ENCODE results near the gene YPEL3. TPM values are rescaled to one million over a fixed set of nuclear protein-coding genes. Genes with fewer than 3 reads are reported as not detected.

The YPEL3 gene
- total RNA-seq, 4 donors from 2014 or later: 138 to 197 (median 195) TPM

DNA sequence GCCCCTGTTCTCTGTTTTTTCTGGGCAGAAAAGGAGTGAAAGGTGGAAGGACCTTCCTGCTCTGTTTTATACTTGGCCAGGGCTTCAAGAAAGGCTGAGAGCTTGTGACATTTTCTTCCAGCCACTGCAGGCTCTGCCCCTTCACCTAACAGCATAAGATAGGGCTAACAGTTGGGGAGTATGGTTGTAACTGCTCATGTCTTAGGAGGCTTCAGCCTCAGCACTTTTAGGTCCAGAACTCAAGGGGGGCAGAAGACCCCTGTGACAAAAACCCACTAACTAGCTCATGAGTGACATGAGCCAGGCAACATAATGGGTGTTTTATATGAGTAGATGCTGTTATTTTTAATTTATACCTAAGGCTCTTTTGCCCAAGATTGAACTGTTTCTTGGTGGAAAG, 25.5 kb downstream of the YPEL3 start:
- no peak overlapping the region for H3K27ac ChIP-seq
- TF ChIP-seq EP300 (IDR thresholded peaks at IDR 0.05): no peak
- TF ChIP-seq, protein P1, sequence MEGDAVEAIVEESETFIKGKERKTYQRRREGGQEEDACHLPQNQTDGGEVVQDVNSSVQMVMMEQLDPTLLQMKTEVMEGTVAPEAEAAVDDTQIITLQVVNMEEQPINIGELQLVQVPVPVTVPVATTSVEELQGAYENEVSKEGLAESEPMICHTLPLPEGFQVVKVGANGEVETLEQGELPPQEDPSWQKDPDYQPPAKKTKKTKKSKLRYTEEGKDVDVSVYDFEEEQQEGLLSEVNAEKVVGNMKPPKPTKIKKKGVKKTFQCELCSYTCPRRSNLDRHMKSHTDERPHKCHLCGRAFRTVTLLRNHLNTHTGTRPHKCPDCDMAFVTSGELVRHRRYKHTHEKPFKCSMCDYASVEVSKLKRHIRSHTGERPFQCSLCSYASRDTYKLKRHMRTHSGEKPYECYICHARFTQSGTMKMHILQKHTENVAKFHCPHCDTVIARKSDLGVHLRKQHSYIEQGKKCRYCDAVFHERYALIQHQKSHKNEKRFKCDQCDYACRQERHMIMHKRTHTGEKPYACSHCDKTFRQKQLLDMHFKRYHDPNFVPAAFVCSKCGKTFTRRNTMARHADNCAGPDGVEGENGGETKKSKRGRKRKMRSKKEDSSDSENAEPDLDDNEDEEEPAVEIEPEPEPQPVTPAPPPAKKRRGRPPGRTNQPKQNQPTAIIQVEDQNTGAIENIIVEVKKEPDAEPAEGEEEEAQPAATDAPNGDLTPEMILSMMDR (IDR thresholded peaks at IDR 0.05): no peak
- no peak for TF ChIP-seq POLR2A (IDR thresholded peaks at IDR 0.05)
- no peak for TF ChIP-seq POLR2AphosphoS5 (IDR thresholded peaks at IDR 0.05)

DNA sequence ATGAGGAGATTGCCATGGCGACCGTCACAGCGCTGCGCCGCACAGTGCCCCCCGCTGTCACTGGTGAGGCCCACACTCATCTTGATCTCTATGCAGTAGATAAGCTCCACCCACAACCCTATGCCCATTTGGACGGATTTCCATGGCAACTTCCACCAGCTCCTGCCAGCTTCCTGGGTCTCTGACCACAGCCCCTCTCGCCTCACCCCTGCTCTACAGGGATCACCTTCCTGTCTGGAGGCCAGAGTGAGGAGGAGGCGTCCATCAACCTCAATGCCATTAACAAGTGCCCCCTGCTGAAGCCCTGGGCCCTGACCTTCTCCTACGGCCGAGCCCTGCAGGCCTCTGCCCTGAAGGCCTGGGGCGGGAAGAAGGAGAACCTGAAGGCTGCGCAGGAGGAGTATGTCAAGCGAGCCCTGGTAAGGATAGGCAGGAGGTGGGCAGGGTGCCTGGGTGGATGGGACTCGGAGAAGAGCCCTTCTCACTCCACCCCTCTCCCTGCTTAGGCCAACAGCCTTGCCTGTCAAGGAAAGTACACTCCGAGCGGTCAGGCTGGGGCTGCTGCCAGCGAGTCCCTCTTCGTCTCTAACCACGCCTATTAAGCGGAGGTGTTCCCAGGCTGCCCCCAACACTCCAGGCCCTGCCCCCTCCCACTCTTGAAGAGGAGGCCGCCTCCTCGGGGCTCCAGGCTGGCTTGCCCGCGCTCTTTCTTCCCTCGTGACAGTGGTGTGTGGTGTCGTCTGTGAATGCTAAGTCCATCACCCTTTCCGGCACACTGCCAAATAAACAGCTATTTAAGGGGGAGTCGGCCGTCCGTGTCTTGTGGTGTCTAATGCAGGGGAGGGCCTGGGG, 26.2 kb downstream of the YPEL3 start:
- peak overlapping the region; percentile 29 for H3K27ac ChIP-seq
- TF ChIP-seq, protein P1 (IDR thresholded peaks at IDR 0.05): no peak
- TF ChIP-seq POLR2AphosphoS5 (IDR thresholded peaks at IDR 0.05) (no peak), EP300 (IDR thresholded peaks at IDR 0.05) (no peak), POLR2A (IDR thresholded peaks at IDR 0.05) (no peak)
- H3K9me3 ChIP-seq: no peaks in the 10 kb centered on the region
- 75% methylated on average over 20 of the region's 31 CpGs for WGBS
- no peaks in the 10 kb centered on the region for H3K27me3 ChIP-seq
- no peak overlapping the region for H3K4me3 ChIP-seq
- no peak for DNase-seq (ENCODE audit: low spot score in 2 of 2)
- H3K36me3 ChIP-seq: peaks cover 57% of the 10 kb centered on the region
- peaks cover 43% of the 10 kb centered on the region for H3K4me1 ChIP-seq

More for the DNA sequence above, 25.5 kb downstream of the YPEL3 start:
- Histone ChIP-seq H3K27me3 (no peaks in the 10 kb centered on the region), H3K4me1 (peaks cover 49% of the 10 kb centered on the region), H3K9me3 (no peaks in the 10 kb centered on the region), H3K36me3 (peaks cover 57% of the 10 kb centered on the region), H3K4me3 (no peak overlapping the region)
- DNase-seq (ENCODE audit: low spot score in 2 of 2): no peak

DNA sequence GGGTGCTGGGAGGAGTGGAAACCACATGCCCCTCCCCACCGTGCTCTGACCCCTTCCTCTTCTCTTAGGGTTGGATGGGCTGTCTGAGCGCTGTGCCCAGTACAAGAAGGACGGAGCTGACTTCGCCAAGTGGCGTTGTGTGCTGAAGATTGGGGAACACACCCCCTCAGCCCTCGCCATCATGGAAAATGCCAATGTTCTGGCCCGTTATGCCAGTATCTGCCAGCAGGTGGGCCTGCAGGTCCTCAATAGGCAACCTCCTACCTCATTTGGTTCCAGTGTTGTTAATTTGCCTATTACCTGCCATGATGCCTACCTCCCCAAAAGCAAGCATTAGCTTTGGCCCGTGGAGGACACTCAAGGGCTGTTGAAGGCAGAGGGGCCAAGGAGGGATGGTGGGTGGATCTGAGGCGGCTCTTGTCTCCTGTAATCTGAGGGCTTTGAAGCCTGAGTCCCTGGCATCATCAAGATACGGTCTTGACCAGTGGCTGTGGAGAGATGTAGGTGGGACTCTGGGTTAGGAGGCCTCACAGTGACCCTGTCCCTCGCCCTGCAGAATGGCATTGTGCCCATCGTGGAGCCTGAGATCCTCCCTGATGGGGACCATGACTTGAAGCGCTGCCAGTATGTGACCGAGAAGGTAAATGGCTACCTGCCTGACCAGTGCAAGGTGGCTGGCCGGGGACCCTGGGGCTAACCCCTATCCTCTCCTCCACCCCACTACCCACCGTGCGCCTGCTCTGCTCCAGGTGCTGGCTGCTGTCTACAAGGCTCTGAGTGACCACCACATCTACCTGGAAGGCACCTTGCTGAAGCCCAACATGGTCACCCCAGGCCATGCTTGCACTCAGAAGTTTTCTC, 27.0 kb downstream of the YPEL3 start:
- Histone ChIP-seq H3K4me1 (peaks cover 47% of the 10 kb centered on the region), H3K27ac (peak overlapping the region; percentile 29), H3K4me3 (no peak overlapping the region), H3K36me3 (peaks cover 57% of the 10 kb centered on the region), H3K27me3 (no peaks in the 10 kb centered on the region), H3K9me3 (no peaks in the 10 kb centered on the region)
- 77% methylated on average over 15 of the region's 17 CpGs for WGBS
- TF ChIP-seq EP300 (IDR thresholded peaks at IDR 0.05): no peak
- TF ChIP-seq, protein P1 (IDR thresholded peaks at IDR 0.05): peak; percentile 12 to 44
- no peak for TF ChIP-seq POLR2AphosphoS5 (IDR thresholded peaks at IDR 0.05)
- no peak for DNase-seq (ENCODE audit: low spot score in 2 of 2)

DNA sequence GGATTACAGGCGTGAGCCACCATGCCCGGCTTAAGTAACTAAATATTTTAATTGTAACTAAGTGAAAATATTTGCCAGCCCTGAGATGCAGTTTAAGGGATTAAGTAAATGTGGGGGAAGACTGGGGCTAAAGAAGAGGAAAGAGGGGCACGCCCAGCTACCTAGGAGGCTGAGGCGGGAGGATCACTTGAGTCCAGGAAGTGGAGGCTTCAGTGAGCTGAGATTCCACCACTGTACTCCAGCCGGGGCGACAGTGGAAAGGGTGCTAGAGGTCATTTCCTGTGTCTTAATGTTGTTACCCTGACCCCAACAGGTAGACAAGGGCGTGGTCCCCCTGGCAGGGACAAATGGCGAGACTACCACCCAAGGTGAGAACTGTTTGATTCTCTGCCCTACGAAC, 27.7 kb downstream of the YPEL3 start:
- no peak for DNase-seq (ENCODE audit: low spot score in 2 of 2)
- Histone ChIP-seq H3K9me3 (no peaks in the 10 kb centered on the region), H3K36me3 (peaks cover 57% of the 10 kb centered on the region), H3K27me3 (no peaks in the 10 kb centered on the region), H3K4me3 (no peak overlapping the region), H3K27ac (peak overlapping the region; percentile 12), H3K4me1 (peaks cover 53% of the 10 kb centered on the region)
- WGBS: 89% methylated on average over 8 of the region's 9 CpGs
- TF ChIP-seq, protein P1 (IDR thresholded peaks at IDR 0.05): no peak
- no peak for TF ChIP-seq POLR2A (IDR thresholded peaks at IDR 0.05)
- TF ChIP-seq POLR2AphosphoS5 (IDR thresholded peaks at IDR 0.05): no peak

DNA sequence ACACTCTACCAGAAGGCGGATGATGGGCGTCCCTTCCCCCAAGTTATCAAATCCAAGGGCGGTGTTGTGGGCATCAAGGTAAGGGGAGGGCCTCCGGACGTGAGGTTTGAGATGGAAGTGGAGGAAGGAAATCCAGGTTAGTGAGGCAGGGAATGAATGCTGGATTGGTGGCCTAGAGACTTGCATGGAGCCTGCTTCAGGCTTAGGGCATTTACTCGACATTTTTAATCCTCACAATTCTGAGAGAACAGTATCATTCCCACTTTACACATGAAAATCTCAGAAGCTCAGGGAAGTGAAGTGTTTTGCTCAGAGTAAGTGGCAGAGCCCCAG, 28.5 kb downstream of the YPEL3 start:
- H3K9me3 ChIP-seq: no peaks in the 10 kb centered on the region
- H3K27ac ChIP-seq: no peak overlapping the region
- no peak for DNase-seq (ENCODE audit: low spot score in 2 of 2)
- peaks cover 50% of the 10 kb centered on the region for H3K36me3 ChIP-seq
- TF ChIP-seq, protein P1 (IDR thresholded peaks at IDR 0.05): no peak
- TF ChIP-seq POLR2A (IDR thresholded peaks at IDR 0.05) (no peak), EP300 (IDR thresholded peaks at IDR 0.05) (no peak)
- no peaks in the 10 kb centered on the region for H3K27me3 ChIP-seq
- peaks cover 58% of the 10 kb centered on the region for H3K4me1 ChIP-seq
- H3K4me3 ChIP-seq: peak overlapping the region; percentile 96
- WGBS: 56% methylated on average over 6 of the region's 6 CpGs

All from suprapubic skin (tissue), 4 donors.